D721Med (cell line): ENCODE data around the gene STMN1.

Source experiments
- DNase-seq: peaks from one replicate; pipeline ENCODE4 v3.0.0; 2011; ENCODE audit warnings: low spot score; ENCODE audit not compliant: insufficient read length
- FAIRE-seq: peaks from 2 replicates; lab custom pipeline; 2011; peaks lifted over from hg19 to GRCh38; lab: Jason Lieb, UNC
- TF ChIP-seq, protein P1 (sequence below): IDR thresholded peaks from 2 replicates; pipeline ENCODE4 v1.5.1; 2012; ENCODE audit warnings: mild to moderate bottlenecking, control low read depth; ENCODE audit not compliant: insufficient read depth; ENCODE audit errors: missing control alignments

STMN1 gene

DNA sequence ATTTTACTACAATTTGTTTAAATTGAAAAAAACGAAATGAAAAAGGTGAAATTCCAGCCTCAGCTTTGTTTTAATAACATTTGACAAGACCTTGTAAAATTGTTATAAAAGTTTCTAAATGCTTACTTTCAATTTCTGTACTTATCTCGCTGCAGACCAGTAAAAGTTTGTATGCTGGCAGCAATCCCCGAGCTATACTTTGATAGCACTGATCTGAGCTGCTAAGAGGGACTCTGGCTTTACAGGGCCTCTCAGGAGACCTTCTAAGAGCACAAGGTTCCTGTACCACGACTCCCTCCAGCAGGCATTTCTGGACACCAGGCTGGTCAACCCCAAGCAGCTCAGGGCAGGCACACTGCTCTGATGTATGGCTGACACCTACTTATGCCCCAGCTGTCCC is 13.1 kb downstream of the STMN1 start:
- TF ChIP-seq, protein P1, sequence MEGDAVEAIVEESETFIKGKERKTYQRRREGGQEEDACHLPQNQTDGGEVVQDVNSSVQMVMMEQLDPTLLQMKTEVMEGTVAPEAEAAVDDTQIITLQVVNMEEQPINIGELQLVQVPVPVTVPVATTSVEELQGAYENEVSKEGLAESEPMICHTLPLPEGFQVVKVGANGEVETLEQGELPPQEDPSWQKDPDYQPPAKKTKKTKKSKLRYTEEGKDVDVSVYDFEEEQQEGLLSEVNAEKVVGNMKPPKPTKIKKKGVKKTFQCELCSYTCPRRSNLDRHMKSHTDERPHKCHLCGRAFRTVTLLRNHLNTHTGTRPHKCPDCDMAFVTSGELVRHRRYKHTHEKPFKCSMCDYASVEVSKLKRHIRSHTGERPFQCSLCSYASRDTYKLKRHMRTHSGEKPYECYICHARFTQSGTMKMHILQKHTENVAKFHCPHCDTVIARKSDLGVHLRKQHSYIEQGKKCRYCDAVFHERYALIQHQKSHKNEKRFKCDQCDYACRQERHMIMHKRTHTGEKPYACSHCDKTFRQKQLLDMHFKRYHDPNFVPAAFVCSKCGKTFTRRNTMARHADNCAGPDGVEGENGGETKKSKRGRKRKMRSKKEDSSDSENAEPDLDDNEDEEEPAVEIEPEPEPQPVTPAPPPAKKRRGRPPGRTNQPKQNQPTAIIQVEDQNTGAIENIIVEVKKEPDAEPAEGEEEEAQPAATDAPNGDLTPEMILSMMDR, result no peak
- FAIRE-seq (no peak), DNase-seq (no peak)

DNA sequence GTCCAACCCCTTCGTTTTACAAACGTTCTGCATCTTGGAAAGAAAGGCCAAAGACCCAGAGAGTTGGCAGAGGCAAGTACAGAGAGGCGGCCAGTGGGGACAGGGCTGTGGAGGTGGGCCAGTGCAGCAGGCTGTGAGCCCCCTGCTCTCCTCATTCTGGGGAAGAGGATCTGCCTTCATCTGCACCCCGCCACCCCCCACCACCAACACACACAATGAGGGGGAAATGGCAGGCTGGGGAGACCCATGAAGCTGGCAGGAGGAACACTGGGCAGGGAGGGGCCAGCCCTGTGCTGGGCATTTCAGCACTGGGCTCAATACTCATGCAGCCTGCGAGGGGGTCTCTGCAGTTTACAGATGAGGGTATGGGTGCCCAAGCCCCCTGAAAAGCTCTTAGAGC is 14.6 kb downstream of the STMN1 start:
- FAIRE-seq, result no peak
- TF ChIP-seq, protein P1, result no peak
- DNase-seq, result no peak

GRCh38 chr1:25890239-25891034 is 15.8 kb downstream of the STMN1 start:
- DNase-seq, result no peak
- TF ChIP-seq, protein P1, result no peak
- no peak for FAIRE-seq

- DNase-seq (no peak), FAIRE-seq (no peak)
- TF ChIP-seq, protein P1, result no peak
These were observed 16.7 kb downstream of the STMN1 start for GRCh38 chr1:25889470-25889869.

- no peak for DNase-seq
- FAIRE-seq, result no peak
- TF ChIP-seq, protein P1, result no peak
These were observed 17.7 kb downstream of the STMN1 start for GRCh38 chr1:25888426-25888987.

GRCh38 chr1:25885602-25886001 is 20.6 kb downstream of the STMN1 start:
- TF ChIP-seq, protein P1, result no peak
- DNase-seq (no peak), FAIRE-seq (no peak)

GRCh38 chr1:25881266-25881665 is 25.0 kb downstream of the STMN1 start:
- no peak for DNase-seq
- TF ChIP-seq, protein P1, result no peak
- FAIRE-seq, result no peak
